Gastrocnemius medialis (tissue), 4 donors: Measurements from ENCODE around the gene GPD1.

Source experiments
- POLR2A ChIP-seq, 2 donors: fragments of 450-650 bp; IDR thresholded peaks; one replicate each; pipeline ENCODE4 v1.6.1; 2017; ENCODE audit warnings: antibody characterized with exemption in 2 of 2, mild to moderate bottlenecking in 2 of 2, moderate library complexity in 2 of 2
- TF ChIP-seq, protein P1 (sequence below), 5 experiments: fragments of 450-650 bp in 3 of 5; fragments of 200-600 bp in 2 of 5; sonication (generic) in 2 of 5; IDR thresholded peaks in 4 of 5; conservative IDR thresholded peaks in 1 of 5; 1 replicate in 4 of 5; 2 replicates in 1 of 5; pipeline ENCODE4 v1.5.1; 2016 to 2019; ENCODE audit warnings: antibody characterized with exemption in 5 of 5, mild to moderate bottlenecking in 3 of 5, moderate library complexity in 3 of 5

DNA sequence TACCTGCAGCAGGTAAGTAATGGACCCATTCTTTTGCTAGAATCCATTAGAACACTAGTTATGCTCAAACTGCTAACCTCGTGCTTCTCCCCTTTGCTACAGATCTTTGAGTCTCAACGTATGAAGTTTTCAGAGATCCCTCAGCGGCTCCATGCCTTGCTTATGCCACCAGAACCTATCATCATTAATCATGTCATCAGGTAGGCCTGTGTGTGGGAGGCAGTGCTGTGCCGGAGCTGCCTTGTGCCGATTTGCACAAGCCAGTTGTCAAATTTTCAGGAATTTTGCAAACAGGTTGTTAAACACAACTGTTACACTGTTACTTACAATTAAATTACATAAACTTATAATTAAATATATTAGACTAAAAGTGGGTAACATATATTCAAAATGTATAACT is 13.4 kb upstream of the GPD1 start:
- TF ChIP-seq, protein P1, sequence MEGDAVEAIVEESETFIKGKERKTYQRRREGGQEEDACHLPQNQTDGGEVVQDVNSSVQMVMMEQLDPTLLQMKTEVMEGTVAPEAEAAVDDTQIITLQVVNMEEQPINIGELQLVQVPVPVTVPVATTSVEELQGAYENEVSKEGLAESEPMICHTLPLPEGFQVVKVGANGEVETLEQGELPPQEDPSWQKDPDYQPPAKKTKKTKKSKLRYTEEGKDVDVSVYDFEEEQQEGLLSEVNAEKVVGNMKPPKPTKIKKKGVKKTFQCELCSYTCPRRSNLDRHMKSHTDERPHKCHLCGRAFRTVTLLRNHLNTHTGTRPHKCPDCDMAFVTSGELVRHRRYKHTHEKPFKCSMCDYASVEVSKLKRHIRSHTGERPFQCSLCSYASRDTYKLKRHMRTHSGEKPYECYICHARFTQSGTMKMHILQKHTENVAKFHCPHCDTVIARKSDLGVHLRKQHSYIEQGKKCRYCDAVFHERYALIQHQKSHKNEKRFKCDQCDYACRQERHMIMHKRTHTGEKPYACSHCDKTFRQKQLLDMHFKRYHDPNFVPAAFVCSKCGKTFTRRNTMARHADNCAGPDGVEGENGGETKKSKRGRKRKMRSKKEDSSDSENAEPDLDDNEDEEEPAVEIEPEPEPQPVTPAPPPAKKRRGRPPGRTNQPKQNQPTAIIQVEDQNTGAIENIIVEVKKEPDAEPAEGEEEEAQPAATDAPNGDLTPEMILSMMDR (IDR thresholded peaks at IDR 0.05 in 4 of 5, conservative IDR thresholded peaks at IDR 0.05 in 1 of 5): no peak
- TF ChIP-seq POLR2A (IDR thresholded peaks at IDR 0.05): no peak
